Activated CD8-positive, alpha-beta memory T cell treated with anti-CD3 and anti-CD28 coated beads for 48 hours (primary cell): ENCODE results near the gene RPLP2.

Experiments
- DNase-seq, 3 experiments: peaks; one replicate each; pipeline ENCODE4 v3.0.0-alpha.2; 2020; ENCODE audit warnings: low read depth in 2 of 3, low spot score in 2 of 3

The RPLP2 gene

DNA sequence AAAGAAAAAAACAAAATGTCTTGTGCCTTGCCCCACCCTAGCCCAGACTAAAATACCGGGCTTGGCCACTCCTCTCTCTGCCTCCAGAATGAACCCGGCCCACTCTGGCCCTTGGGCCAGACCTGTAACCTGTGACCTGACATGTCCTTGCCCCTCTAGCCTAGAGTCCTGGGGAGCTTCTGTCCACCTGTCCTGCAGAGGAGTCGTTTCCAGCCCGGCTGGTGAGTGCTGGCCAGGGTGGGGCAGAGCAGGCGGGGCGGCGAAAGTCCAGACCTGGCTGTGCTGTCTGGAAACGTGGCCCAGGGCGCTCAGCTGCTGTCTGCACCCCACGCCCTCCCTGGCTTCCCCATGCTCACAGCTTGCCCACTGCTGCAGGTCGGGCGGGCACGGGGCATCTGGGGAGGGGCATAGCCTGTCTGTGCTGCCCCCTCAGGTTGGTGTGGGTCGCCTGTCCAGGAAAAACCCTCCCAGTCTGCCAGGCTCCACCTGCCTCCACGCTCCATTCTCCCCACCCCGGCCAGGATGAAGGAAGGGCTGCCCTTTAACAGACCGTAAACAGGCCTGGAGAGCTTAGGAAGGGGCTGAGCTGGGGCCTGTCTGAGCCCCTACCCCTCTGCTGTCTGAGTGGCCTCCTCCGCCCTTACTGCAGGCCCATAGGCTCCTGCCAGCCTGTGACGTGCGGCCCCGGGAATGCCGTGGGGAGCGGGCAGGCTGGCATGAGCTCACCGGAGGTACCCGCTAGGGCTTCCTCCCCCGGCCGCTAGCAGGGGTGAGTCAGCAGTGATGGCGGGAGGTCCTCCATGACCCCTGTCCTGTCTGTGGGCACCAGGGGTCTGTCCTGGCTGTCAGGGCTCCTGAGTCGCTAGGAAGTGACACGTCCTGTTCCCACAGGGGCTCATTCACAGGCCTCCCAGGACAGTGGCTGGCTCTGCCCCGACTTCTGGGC is 24.9 kb downstream of the RPLP2 start:
- DNase-seq = no peak

DNA sequence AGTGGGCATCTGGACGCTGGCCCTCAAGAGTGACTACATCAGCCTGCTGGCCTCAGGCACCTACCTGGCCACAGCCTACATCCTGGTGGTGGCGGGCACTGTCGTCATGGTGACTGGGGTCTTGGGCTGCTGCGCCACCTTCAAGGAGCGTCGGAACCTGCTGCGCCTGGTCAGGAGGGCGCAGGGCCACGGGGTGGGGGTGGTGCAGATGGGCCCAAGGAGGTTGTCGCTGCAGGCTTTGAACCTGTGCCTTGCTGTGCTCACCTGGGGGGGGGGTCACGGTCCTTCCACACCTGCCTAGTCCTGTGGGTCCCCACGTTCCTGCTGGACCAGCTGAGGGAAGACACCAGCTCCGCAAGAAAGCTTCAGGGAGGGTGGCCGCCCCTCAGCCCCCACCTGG is 26.5 kb downstream of the RPLP2 start:
- no peak for DNase-seq

DNA sequence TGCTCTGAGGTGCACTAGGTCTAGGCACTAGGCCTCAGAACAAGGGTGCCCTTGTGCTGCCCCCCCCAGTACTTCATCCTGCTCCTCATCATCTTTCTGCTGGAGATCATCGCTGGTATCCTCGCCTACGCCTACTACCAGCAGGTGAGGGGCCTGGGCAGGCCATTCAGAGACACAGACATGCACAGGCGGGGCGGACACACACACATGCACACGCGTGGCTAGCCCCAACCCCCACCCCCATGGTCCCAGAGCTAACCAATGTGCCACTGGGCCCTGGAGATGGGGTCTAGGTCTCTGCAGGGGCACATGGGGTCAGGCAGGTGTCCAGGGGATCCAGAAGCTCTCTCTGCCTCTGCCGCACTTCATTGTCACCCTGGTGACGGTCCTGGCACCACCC is 26.9 kb downstream of the RPLP2 start:
- DNase-seq = no peak

DNA sequence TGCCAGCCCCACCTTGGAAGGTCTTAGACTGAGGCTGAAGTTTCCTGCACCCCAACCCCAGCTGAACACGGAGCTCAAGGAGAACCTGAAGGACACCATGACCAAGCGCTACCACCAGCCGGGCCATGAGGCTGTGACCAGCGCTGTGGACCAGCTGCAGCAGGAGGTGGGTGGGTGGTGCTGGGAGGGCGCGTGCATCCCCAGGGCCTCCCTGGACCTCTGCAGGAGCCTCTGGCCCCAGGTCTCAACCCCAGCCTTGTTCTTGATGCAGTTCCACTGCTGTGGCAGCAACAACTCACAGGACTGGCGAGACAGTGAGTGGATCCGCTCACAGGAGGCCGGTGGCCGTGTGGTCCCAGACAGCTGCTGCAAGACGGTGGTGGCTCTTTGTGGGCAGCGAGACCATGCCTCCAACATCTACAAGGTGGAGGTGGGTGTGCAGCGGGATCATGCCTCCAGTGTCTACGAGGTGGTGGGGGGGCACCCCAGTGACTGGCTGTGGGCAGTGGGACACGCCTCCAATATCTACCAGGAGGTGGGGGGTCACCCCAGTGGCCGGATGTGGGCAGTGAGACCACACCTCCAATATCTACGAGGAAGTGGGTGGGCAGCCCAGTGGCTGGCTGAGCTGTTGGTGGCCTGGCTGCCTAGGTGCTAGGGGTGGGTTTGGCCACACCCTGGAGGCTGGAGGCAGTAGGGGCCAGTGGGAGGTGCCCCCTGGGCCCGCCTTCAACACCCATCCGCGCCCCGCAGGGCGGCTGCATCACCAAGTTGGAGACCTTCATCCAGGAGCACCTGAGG is 27.6 kb downstream of the RPLP2 start:
- no peak for DNase-seq

DNA sequence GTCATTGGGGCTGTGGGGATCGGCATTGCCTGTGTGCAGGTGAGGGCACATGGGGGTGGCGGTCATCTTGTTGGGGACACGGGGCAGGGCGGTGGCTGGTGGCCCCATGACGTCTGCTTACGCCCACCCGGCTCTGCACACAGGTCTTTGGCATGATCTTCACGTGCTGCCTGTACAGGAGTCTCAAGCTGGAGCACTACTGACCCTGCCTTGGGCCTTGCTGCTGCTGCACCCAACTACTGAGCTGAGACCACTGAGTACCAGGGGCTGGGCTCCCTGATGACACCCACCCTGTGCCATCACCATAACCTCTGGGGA is 28.2 kb downstream of the RPLP2 start:
- DNase-seq = no peak

DNA sequence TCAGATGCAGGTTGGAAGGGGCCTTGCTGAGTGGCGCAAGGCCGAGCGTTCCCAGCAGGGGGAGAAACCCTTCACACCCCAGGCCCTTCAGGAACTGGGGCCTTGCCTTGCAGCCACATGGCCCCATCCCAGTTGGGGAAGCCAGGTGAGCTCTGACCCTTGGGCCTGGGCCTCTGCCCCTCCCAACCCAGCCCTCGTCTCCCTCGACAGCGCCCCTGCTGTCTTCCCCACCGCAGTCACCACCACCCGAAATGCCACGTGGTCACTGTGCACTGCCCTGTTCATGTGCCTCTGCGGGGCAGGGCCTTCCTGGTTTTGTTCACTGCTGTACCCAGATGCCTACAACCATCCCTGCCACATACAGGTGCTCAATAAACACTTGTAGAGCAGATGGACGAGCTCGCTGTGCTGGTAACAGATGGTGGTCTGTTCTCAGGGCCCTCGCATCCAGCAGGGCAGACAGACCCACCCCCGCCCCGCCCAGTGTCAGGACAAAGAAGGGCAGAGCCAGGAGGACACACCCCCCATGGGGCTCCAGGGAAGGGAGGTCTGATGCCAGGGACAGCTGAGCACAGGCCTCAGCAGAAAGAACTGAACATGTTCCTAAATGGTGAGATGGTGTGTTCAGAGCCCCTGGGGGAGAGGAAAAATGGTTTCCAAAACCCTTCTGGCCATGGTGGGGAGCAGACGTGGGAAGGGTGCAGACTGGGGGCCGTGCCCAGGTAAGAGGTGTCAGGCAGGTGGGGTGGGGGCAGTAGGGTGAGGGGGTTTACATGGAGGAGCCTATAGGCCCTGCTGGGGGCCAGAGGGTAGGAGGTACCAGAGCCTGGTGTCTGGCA is 28.9 kb downstream of the RPLP2 start:
- no peak for DNase-seq

DNA sequence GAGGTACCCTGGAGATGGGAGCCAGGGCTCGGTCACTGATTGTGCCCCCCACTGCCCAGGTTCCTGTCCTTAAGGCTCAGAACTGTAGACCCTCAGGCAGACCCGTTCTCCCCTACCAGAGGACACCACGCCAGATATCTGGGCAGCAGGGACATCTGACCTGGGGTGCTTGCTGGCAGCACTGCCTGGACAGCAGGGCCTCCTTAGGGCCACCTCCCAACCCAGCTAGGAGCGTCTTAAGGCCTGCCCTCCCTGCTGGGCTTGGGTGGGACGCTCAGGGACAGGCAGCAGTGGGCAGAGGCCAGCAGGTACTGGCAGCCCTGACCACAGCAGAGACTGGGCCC is 29.5 kb downstream of the RPLP2 start:
- no peak for DNase-seq

DNA sequence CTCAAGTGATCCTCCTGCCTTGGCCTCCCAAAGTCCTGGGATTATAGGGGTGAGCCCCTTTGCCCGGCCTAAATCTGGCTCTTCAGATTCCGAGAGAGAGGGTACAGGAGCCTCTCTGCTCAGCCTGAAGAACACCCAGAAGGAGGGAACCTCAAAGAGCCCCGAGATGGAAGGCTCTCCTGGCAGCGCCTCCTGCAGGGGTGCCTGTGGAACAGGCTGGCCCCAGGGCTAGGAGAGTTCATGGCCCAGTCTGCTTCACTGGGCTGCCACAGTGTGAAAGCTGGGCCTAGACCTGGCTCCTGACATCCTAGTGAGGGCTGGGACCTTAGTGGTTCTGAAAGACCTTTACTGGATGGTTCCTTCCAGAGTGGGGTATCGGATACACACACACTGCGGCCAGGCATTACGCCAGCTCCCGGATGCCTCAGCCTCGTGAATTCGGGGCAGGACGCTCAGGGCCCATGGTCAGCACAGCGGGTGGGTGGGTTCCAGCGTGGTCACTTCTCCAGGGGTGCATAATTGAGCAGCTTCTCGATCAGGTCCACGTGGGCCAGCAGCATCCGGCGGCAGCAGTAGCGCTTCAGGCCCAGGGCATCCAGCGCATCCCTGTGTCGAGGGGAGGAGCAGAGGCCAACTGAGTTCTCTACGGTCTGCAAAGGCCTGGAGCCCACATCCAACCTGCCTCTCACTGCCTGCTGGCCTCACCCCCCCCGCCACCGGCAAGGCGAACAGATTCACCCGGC is 30.3 kb downstream of the RPLP2 start:
- no peak for DNase-seq

DNA sequence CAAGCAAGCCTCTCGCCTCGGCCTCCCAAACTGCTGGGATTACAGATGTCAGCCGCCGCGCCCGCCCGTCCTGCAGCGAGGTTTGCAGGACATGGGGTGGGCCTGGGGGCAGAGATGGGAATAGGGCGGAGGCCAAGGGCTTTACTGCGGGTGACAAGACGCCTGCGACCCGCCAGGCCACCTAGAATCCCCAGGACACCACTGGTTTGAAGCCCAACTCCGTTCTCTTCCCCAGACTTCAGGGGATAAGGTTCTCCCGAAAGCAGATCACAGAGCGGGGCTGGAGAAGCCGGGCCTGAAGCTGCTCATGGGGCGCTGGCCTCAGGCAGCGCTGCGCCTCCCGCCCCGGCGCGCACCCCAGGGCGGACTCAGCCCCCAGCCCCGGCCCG is 32.2 kb downstream of the RPLP2 start:
- DNase-seq = no peak

DNA sequence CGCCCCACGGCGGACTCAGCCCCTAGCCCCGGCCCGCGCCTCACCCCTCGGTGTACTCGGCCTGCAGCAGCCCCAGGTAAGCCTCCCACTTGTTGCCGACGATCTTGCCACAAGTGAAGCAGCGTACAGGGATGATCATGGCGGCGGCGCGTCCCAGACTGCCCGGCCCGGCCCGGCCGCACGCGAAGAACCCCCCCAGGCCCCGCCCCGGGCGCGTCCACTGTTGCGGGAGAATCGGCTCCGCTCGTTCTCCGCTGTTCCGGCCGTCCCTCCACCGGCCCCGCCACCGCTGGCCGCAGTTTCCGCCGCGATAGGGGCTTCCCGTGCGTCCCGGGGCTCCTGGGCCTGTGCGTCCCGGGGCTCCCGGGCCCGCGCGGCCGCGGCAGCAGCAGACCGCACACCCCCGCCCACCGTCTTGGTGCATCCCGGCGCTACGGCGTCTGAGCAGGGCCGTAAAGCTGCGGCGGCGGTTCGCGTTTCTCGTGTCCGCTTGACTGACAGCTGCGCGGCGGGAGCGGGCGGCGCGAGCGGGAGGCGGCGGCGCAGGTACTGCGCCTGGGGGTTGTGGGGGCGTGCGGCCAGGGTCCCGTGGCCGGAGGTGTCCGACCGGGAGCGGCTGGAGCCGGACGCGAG is 32.7 kb downstream of the RPLP2 start, which contains the start of the genes POLR2L and TSPAN4:
Gene POLR2L (minus strand): TSS at position 160 of the 633 bp plus-strand sequence. CDS start 21 bp downstream, at position 139.
Gene TSPAN4 (plus strand): TSS at position 483 of the 633 bp plus-strand sequence. CDS start 7,453 bp downstream, outside the sequence.
- peak; percentile 72 to 86 (median 81) for DNase-seq

DNA sequence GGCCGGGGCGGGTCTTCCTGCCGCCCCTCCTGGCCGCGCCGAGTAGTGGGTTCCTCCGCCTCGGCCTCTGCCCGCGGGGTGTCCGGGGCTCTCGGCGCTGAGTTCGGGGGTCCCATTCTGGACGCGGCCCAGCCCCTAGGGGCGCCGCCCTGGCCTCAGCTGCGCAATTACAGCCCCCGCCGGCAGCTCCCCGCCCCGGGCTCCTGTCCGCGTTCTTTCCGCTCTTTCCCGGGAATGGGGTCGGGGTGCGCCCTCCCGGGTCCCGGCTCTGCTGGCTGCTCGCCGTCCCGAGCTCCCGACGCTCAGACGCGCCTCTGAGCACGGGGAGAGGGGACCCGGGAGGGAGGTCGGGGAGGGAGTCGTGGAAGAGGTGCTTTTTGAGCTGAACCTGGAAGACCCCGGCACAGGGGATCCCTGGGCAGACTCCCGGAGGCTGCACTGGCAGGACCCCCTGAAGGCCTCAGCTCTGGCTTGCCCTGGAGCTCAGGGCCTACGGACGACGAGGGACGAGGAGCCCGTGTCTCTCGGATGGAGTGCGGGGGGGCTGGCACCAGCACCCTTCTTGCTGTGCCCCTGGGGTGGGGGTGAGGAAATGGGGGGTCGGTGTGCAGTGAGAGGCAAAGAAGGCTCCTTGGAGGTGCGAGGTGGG is 33.4 kb downstream of the RPLP2 start:
- no peak for DNase-seq

DNA sequence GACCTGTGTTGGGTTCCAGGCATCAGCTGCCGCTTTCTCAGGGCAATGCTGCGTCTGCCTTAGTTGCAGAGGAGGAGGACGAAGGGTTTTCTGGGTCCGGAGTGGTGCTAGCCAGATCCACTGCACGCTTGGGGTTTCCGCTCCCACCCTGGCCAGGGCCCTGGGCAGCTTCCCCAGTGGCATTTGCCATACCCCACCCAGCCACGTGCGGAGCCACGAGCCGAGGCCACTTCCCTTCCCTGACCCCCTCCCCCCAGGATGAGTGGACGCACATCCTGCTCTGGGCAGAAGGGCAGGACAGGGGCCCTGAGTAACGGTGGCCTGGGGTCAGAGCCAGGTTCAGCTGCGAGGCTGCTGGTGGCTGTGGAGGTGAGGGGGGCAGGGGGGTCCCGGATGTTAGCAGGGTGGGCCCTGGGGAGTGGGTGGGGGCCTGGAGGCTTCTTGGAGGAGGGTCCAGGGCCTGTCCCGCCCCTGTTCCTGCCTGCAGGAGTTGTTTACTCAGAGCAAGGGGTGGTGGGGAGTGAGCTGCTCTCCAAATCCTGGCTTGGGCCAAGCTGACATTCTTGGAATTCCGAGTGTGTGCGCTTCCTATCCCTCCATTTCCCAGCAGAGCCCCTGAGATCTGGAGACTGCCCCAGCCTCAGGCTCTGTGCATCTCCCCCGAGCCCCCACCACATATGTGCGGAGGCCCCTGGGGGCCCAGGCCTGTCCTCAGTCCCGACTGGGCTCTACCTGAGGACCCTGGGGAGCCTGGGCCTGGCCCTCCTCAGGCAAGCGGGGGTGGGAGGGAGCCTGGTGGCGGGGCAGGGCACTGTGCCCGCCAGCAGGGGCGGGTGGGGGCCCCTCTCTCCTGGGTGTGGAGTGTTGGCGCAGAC is 34.3 kb downstream of the RPLP2 start:
- no peak for DNase-seq

DNA sequence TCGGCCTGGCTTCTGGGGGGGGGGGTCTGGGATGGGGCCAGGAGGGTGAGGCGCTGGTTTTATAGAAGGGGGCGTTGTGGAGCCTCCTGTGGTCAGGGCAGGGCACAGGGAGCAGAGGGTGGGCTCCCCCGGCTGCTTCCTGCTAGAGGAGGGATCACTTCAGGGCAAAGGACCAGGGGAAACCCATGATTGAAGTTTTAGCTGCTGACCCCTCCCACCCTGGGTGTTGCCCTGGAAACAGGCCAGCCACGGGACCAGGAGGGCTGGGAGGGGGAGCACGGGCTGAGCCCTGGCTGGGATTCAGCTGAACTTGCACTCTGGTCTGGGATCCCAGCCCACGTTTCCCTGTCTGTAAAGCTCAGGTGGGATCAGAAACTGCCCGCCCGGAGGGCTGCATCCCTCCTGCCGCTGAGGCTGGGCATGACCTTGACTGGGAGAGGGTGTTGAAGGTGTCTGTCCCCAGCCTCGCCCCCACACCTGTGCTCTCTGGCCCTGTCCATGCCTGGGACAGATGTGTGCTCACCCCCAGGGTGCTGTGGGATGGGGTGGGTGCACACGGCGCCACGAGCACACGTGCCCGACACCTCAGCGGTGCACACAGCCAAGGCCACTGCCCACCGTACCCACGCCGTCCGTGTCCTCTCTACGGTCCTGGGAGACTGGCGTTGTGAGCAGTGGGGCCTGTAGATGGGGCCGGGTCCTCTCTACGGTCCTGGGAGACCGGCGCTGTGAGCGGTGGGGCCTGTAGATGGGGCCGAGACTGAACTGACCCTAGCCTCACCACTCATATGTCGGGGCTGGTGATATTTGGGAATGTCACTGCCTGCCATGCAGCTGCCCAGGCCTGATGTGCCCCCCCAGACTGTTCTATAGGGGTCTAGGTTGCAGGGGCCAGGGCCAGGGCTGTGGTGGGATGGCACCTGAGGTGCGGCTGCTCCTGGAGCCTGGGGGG is 35.2 kb downstream of the RPLP2 start:
- DNase-seq = no peak

DNA sequence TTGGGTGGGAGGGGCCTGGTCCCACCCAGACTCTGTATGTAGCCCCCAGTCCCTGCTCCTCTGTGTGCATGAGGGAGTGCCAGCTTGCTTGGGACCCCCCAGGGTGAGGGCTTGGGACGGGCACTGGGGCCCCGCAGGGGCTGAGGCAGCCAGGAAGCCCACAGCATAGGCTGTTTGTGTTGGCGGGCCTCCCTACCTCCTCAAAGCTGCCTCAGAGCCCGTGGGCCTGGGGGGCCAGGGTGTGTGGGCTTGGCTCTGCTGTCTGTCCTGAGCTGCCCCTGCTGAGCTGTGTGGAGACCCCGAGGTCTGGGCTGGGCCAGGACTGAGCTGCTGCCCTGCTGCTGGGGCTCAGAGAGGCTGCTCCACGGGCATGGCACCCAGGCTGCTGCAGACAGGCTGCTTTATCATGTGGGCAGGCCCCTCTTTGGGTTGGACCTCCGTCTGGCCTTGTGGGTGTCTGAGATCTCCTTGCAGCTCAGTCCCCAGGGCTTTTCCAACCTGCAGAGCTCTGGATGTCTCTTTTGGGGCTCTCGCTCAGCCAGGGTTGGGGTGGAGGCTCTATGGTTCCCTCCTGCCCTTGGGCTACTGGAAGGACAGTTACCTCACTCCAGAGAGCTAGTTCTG is 36.2 kb downstream of the RPLP2 start:
- no peak for DNase-seq

DNA sequence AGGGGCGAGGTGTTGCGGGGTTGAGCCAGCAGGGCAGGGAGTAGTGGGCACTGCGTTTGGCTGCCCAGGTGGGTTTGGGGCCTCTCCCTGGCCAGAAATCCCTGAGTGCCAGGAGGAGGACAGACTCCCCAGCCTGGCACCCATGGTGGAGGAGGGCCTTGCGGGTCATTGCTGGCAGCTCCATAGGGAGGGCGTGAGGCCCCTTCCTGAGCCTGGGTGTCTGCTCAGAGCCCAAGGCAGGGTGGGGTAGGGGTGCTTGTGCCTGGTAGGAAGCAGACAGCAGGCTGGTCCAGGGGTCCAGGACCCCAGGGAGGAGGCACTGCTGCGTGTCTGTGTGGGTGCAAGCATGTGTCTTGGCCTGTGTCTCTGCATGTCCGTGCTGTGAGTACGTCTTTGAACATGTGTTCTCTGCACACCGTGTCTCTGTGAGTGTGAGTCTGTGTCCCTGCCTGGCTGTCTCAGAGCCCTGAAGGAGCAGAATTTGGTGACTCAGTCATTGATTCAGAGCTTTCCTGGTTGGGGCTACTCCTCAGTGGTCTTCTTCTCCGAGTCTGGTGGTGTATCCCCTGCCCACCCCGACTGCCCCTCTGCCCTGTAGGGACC is 36.8 kb downstream of the RPLP2 start:
- no peak for DNase-seq

DNA sequence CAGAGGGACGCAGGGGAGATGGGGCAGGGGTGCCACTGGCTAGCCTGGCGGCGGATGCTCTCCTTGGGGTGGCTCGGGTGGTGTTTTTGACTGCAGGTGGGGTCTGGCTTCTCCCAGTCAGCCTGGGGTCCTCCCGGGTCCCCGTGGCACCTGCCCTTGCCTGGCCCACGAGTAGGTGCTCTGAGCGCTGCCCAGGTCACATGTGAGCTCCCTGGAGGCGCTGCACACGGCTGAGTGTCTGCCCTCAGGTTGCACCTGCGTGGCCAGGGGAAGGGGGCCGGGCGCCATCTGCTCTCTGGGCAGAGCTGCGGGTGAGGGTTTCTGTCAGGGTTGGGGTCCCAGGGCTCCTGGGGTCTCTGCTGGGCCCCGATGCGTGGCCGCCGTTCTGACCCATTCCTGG is 38.1 kb downstream of the RPLP2 start:
- DNase-seq = no peak
